Left ventricle myocardium inferior (tissue), 1 donor: ENCODE measurements around the gene CATSPER4. TPM values are rescaled to one million over a fixed set of nuclear protein-coding genes. Genes with fewer than 3 reads are reported as not detected.

Source experiments
- DNase-seq: peaks from one replicate; pipeline ENCODE4 v3.0.0-alpha.2; 2020
- H3K27ac ChIP-seq: fragments of 200-600 bp; replicated peaks from 2 replicates; pipeline ENCODE4 v1.8.0; 2021
- H3K27me3 ChIP-seq: fragments of 200-600 bp; 2 replicates; pipeline ENCODE4 v1.8.0; 2021; ENCODE audit warnings: low read depth
- H3K36me3 ChIP-seq: fragments of 200-600 bp; 2 replicates; pipeline ENCODE4 v1.8.0; 2021
- H3K4me1 ChIP-seq: fragments of 200-600 bp; 2 replicates; pipeline ENCODE4 v1.8.0; 2021
- H3K4me3 ChIP-seq: fragments of 200-600 bp; 2 replicates; pipeline ENCODE4 v1.8.0; 2021; ENCODE audit warnings: mild to moderate bottlenecking, moderate library complexity
- H3K9me3 ChIP-seq: fragments of 200-600 bp; replicated peaks from 2 replicates; pipeline ENCODE4 v1.8.0; 2021
- CTCF ChIP-seq: fragments of 200-600 bp; IDR thresholded peaks from 2 replicates; pipeline ENCODE4 v1.8.0; 2021; ENCODE audit warnings: antibody characterized with exemption, mild to moderate bottlenecking, borderline replicate concordance
- intact Hi-C: fragments of 100-400 bp; cut with micrococcal nuclease; formaldehyde crosslinking; loops from one replicate; pipeline ENCODE4 v1.11.0; 2022
- total RNA-seq: library from RNA; stranded (reverse); fragmentation: NEBNext Ultra II Directional; extraction: Animal tissue kit (Norgen Biotek cat#: 25700); gene quantifications from one replicate; pipeline ENCODE4 v1.2.1, GENCODE V29; 2021
- donor health status: DM: no; HTN: yes; CAD: no; lungs with severe emphysema.

CATSPER4 gene
- total RNA-seq, 1 donor from 2014 or later: not detected

GRCh38 chr1:26166719-26167281 lies 23.6 kb upstream of the CATSPER4 start:
- TF ChIP-seq CTCF: no peak
- peaks cover 57% of the 10 kb centered on the region for H3K4me1 ChIP-seq
- H3K36me3 ChIP-seq: no peaks in the 10 kb centered on the region
- intact Hi-C loops: no loop called here
- no peaks in the 10 kb centered on the region for H3K9me3 ChIP-seq
- H3K4me3 ChIP-seq: no peak overlapping the region
- no peak for DNase-seq
- H3K27ac ChIP-seq: no peak overlapping the region
- no peaks in the 10 kb centered on the region for H3K27me3 ChIP-seq

DNA sequence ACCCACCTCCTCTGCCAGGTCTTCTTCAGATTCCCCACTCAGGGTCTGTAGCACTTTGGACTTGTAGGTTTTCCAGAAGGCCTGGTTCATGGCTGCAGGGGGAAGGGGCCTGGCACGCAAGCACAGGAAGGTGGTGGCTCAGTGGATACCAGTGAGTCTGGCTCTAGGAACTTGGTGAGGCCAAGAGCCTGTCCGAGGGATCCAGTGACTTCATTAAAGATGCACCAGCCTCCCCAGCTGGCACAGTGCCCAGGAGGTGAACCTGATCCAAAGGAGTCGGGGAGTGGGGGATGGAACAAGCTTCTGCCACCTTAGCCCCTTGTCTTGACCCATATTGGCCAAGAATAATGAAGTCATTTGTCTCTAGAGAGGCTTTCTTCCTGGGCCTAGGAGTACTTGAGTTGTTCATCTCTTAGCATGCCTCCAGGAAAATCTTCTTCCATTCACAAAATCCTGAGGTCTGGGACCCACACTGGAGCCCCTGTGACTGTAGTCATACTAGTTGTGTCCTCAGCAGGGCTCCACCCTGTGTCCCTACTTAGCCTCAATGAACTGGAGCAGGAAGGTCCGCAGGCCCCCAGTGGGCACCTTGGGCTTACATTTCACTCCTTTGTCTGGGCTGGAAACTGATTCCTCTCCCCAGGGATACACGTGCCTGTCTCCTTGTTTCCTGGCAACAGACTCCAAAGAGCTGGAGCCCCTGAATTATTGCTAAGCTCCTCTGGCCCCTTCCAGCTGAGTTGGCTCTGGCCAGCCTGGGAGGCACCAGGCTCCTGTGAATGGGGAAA lies 21.8 kb upstream of the CATSPER4 start, which contains the start of gene C1orf232:
Gene C1orf232, minus strand, starts transcription at position 554 of the 788 bp plus-strand sequence. Its CDS starts 464 bp downstream, at position 90.
- H3K27ac ChIP-seq: peak within 1 kb of the TSS; percentile 83
- H3K36me3 ChIP-seq: no peaks in the 10 kb centered on the region
- H3K4me1 ChIP-seq: peaks cover 45% of the 10 kb centered on the region
- peak within 1 kb of the TSS; percentile 94 for H3K4me3 ChIP-seq
- no peaks in the 10 kb centered on the region for H3K9me3 ChIP-seq
- H3K27me3 ChIP-seq: no peaks in the 10 kb centered on the region
- intact Hi-C loops: no loop called here
- no peak for TF ChIP-seq CTCF
- DNase-seq: no peak

- no peaks in the 10 kb centered on the region for H3K9me3 ChIP-seq
- no peaks in the 10 kb centered on the region for H3K36me3 ChIP-seq
- intact Hi-C loops: no loop called here
- H3K4me3 ChIP-seq: peak overlapping the region; percentile 94
- peak overlapping the region; percentile 83 for H3K27ac ChIP-seq
- TF ChIP-seq CTCF: no peak
- H3K27me3 ChIP-seq: no peaks in the 10 kb centered on the region
- DNase-seq: no peak
- H3K4me1 ChIP-seq: peaks cover 39% of the 10 kb centered on the region
These were observed 21.2 kb upstream of the CATSPER4 start for GRCh38 chr1:26169198-26169554.

- TF ChIP-seq CTCF: peak; percentile 92
- Histone ChIP-seq H3K27ac (peak within 1 kb of the TSS; percentile 83), H3K4me3 (peak within 1 kb of the TSS; percentile 94), H3K4me1 (peaks cover 33% of the 10 kb centered on the region), H3K36me3 (no peaks in the 10 kb centered on the region), H3K9me3 (no peaks in the 10 kb centered on the region), H3K27me3 (no peaks in the 10 kb centered on the region)
- intact Hi-C loops: no loop called here
- DNase-seq: peak; percentile 92
These were observed 20.5 kb upstream of the CATSPER4 start, which contains the start of gene ZNF593 for GRCh38 chr1:26169669-26170471. TSS of gene ZNF593 (plus strand) at chr1:26169908. CDS start at chr1:26169984, 76 bp downstream.

DNA sequence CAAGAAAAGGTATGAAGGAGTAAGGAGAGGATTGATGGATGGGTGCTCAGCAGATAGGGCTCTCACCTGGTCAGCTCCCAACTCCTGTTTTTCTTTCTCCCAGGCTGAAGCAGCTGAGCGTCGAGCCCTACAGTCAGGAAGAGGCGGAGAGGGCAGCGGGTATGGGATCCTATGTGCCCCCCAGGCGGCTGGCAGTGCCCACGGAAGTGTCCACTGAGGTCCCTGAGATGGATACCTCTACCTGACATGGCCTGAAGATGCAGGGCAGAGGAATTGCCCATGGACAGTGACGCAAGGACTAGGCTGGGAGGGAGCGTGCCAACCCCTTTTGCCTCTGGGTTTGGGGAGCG lies 20.0 kb upstream of the CATSPER4 start:
- Histone ChIP-seq H3K27me3 (no peaks in the 10 kb centered on the region), H3K9me3 (no peaks in the 10 kb centered on the region), H3K27ac (peak overlapping the region; percentile 83), H3K4me1 (peaks cover 33% of the 10 kb centered on the region), H3K4me3 (peak overlapping the region; percentile 94), H3K36me3 (no peaks in the 10 kb centered on the region)
- intact Hi-C loops: no loop called here
- no peak for TF ChIP-seq CTCF
- DNase-seq: no peak
